H1 (cell line): Measurements from ENCODE around the gene RAB25. TPM values are rescaled to one million over a fixed set of nuclear protein-coding genes. Genes with fewer than 3 reads are reported as not detected.
A peak's percentile ranks its signal among the peaks of the same experiment; 100 is the strongest.

ENCODE experiments used
- CHD7 ChIP-seq: fragments of 300-600 bp; sonication (generic); IDR thresholded peaks from 2 replicates; pipeline ENCODE4 v1.7.1; 2012; ENCODE audit warnings: low read length, moderate library complexity, mild to moderate bottlenecking, inconsistent platforms; ENCODE audit not compliant: insufficient replicate concordance
- GTF2F1 ChIP-seq: IDR thresholded peaks from 2 replicates; pipeline ENCODE4 v1.6.1; 2012; ENCODE audit warnings: low read depth, low read length, improper control_type of control experiment, borderline replicate concordance
- HDAC2 ChIP-seq, 2 experiments: fragments of 300-600 bp in 1 of 2; sonication (generic) in 1 of 2; IDR thresholded peaks; 2 replicates each; pipeline ENCODE4 v1.6.1; 2011 to 2012; ENCODE audit warnings: low read depth in 2 of 2, low read length in 2 of 2, mild to moderate bottlenecking in 2 of 2, moderate library complexity in 2 of 2, borderline replicate concordance in 1 of 2, inconsistent platforms in 1 of 2
- MAX ChIP-seq: IDR thresholded peaks from 2 replicates; pipeline ENCODE4 v1.6.1; 2012; ENCODE audit warnings: inconsistent platforms
- RAD21 ChIP-seq, 2 experiments: IDR thresholded peaks in 1 of 2; conservative IDR thresholded peaks in 1 of 2; 2 replicates each; pipeline ENCODE4 v1.6.1; 2011; ENCODE audit warnings: low read depth in 2 of 2, low read length in 2 of 2, improper control_type of control experiment in 1 of 2, inconsistent platforms in 1 of 2, mild to moderate bottlenecking in 1 of 2, moderate library complexity in 1 of 2
- SIN3A ChIP-seq, 2 experiments: IDR thresholded peaks in 1 of 2; conservative IDR thresholded peaks in 1 of 2; 2 replicates each; pipeline ENCODE4 v1.6.1; 2011 to 2012; ENCODE audit warnings: low read length in 2 of 2, improper control_type of control experiment in 1 of 2, low read depth in 1 of 2, mild to moderate bottlenecking in 1 of 2
- SP1 ChIP-seq: IDR thresholded peaks from 2 replicates; pipeline ENCODE4 v1.6.1; 2011; ENCODE audit warnings: low read depth, low read length
- SUZ12 ChIP-seq: fragments of 200-600 bp; sonication (generic); IDR thresholded peaks from 2 replicates; pipeline ENCODE4 v1.6.1; 2012; ENCODE audit warnings: mild to moderate bottlenecking, inconsistent platforms, low read length, moderate library complexity, mixed read lengths
- polyA plus RNA-seq, 7 experiments: library from polyadenylated mRNA; depleted of rRNA in 3 of 7; stranded (reverse) in 5 of 7; unstranded in 2 of 7; fragments of >200 nt in 5 of 7; fragments of 200-250 nt in 2 of 7; gene quantifications; 1 replicate in 5 of 7; 2 replicates in 1 of 7; 4 replicates in 1 of 7; pipeline versions ENCODE4 v1.2.1 to v1.2.3, GENCODE V29; 2011 to 2013; ENCODE audit warnings: missing spikeins in 2 of 7, mixed read lengths in 2 of 7
- total RNA-seq: library from RNA; stranded (reverse); fragmentation: NEBNext Ultra II Directional; extraction: Animal tissue kit (Norgen Biotek cat#: 25700); gene quantifications from 2 replicates; pipeline ENCODE4 v1.2.1, GENCODE V29; 2021

Gene RAB25
- total and polyA plus RNA-seq, 2 of the 8 experiments (the other 6 are each of a cell fraction or from before 2014, with no cell fraction given) = 34.8 to 98.2 TPM

GRCh38 chr1:156081180-156081916 is 20.4 kb downstream of the RAB25 start (continued):
- TF ChIP-seq CHD7 = no peak
- peak; percentile 92 for TF ChIP-seq MAX
- TF ChIP-seq HDAC2 (IDR thresholded peaks at IDR 0.05; ENCODE audit: borderline replicate concordance in 1 of 2, low read depth in 2 of 2, low read length in 2 of 2) = peak in 1 of 2 experiments; percentile 69; a peak in 2 of 4 replicates
- no peak for TF ChIP-seq SP1
- TF ChIP-seq RAD21 (IDR thresholded peaks at IDR 0.05 in 1 of 2, conservative IDR thresholded peaks at IDR 0.05 in 1 of 2; ENCODE audit: low read depth in 2 of 2, low read length in 2 of 2) = no peak
- no peak for TF ChIP-seq SUZ12
- TF ChIP-seq GTF2F1 = no peak
- TF ChIP-seq SIN3A (conservative IDR thresholded peaks at IDR 0.05 in 1 of 2, IDR thresholded peaks at IDR 0.05 in 1 of 2; ENCODE audit: low read depth in 1 of 2, low read length in 2 of 2) = peak in 1 of 2 experiments; percentile 56; a peak in 2 of 4 replicates
